Measurements from ENCODE around the gene SEMA4A. TPM values are rescaled to one million over a fixed set of nuclear protein-coding genes. Genes with fewer than 3 reads are reported as not detected.

SEMA4A gene
- total and polyA plus RNA-seq, 2 of the 8 experiments (the other 6 are each of a cell fraction or from before 2014, with no cell fraction given), result 7.3 to 10.6 TPM

DNA sequence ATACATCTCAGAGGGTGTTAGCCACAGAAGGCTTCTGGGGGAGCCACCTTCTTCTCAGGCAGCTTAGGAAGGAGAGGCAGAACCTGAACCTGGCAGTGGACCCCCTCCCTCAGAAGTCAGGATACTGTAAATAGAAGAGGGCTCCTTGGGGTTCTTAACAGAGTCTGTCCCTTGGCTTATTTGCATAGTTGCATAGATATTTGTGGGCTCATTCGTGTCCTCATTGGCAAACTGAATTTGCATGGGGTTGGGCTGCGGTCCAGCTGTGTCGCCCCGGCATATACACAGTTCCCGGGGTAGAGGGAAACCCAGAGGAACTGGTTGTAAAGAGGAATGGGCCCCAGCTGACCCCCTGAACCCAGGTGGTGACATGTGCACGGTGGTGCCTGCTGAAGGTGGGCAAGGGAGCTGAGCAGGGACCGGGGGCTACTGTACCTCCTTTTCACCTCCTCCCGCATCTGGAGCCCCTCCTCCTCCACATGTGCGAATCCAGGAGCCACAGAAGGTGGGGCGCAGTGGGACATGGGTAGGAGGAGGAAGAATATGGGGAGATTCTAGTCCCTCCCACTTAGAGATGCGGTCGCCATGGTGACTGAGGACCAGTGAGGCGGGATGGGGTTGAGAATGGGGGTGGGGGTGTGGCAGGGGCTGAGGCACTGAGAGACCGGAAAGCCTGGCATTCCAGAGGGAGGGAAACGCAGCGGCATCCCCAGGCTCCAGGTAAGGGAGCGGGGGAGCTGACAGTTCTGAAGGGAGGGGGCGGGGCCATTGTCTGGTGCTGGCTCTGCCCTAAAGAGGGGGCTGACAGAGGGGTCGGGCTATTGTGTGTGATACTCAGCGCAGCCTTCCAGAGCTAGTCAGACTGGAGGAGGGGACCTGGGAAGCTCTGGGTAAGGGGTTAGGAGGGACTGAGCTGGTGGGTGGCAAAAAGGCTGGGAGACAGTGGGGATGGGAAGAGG, 3.7 kb upstream of the SEMA4A start (continued):
- TF ChIP-seq CTBP2 (IDR thresholded peaks at IDR 0.05; ENCODE audit: borderline replicate concordance, insufficient read depth, insufficient read length, low read length) (peak; percentile 90), YY1 (IDR thresholded peaks at IDR 0.05; ENCODE audit: low read depth, low read length) (peak; percentile 66; the same call in 1 of the 2 replicates), POLR2A (IDR thresholded peaks at IDR 0.05; ENCODE audit: control extremely low read depth in 1 of 2, low read depth in 2 of 2, low read length in 2 of 2) (no peak), CREB1 (IDR thresholded peaks at IDR 0.05) (peak; percentile 39; the same call in 1 of the 2 replicates), KDM1A (IDR thresholded peaks at IDR 0.05; ENCODE audit: borderline replicate concordance, low read length) (peak; percentile 67; the same call in 1 of the 2 replicates), RAD21 (IDR thresholded peaks at IDR 0.05 in 1 of 2, conservative IDR thresholded peaks at IDR 0.05 in 1 of 2; ENCODE audit: low read depth in 2 of 2, low read length in 2 of 2) (no peak)
- TF ChIP-seq, protein P1, sequence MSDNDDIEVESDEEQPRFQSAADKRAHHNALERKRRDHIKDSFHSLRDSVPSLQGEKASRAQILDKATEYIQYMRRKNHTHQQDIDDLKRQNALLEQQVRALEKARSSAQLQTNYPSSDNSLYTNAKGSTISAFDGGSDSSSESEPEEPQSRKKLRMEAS (IDR thresholded peaks at IDR 0.05), result 0 out of 2 replicates have a peak, but pooled peaks have one; percentile 42
- TF ChIP-seq, protein P2, sequence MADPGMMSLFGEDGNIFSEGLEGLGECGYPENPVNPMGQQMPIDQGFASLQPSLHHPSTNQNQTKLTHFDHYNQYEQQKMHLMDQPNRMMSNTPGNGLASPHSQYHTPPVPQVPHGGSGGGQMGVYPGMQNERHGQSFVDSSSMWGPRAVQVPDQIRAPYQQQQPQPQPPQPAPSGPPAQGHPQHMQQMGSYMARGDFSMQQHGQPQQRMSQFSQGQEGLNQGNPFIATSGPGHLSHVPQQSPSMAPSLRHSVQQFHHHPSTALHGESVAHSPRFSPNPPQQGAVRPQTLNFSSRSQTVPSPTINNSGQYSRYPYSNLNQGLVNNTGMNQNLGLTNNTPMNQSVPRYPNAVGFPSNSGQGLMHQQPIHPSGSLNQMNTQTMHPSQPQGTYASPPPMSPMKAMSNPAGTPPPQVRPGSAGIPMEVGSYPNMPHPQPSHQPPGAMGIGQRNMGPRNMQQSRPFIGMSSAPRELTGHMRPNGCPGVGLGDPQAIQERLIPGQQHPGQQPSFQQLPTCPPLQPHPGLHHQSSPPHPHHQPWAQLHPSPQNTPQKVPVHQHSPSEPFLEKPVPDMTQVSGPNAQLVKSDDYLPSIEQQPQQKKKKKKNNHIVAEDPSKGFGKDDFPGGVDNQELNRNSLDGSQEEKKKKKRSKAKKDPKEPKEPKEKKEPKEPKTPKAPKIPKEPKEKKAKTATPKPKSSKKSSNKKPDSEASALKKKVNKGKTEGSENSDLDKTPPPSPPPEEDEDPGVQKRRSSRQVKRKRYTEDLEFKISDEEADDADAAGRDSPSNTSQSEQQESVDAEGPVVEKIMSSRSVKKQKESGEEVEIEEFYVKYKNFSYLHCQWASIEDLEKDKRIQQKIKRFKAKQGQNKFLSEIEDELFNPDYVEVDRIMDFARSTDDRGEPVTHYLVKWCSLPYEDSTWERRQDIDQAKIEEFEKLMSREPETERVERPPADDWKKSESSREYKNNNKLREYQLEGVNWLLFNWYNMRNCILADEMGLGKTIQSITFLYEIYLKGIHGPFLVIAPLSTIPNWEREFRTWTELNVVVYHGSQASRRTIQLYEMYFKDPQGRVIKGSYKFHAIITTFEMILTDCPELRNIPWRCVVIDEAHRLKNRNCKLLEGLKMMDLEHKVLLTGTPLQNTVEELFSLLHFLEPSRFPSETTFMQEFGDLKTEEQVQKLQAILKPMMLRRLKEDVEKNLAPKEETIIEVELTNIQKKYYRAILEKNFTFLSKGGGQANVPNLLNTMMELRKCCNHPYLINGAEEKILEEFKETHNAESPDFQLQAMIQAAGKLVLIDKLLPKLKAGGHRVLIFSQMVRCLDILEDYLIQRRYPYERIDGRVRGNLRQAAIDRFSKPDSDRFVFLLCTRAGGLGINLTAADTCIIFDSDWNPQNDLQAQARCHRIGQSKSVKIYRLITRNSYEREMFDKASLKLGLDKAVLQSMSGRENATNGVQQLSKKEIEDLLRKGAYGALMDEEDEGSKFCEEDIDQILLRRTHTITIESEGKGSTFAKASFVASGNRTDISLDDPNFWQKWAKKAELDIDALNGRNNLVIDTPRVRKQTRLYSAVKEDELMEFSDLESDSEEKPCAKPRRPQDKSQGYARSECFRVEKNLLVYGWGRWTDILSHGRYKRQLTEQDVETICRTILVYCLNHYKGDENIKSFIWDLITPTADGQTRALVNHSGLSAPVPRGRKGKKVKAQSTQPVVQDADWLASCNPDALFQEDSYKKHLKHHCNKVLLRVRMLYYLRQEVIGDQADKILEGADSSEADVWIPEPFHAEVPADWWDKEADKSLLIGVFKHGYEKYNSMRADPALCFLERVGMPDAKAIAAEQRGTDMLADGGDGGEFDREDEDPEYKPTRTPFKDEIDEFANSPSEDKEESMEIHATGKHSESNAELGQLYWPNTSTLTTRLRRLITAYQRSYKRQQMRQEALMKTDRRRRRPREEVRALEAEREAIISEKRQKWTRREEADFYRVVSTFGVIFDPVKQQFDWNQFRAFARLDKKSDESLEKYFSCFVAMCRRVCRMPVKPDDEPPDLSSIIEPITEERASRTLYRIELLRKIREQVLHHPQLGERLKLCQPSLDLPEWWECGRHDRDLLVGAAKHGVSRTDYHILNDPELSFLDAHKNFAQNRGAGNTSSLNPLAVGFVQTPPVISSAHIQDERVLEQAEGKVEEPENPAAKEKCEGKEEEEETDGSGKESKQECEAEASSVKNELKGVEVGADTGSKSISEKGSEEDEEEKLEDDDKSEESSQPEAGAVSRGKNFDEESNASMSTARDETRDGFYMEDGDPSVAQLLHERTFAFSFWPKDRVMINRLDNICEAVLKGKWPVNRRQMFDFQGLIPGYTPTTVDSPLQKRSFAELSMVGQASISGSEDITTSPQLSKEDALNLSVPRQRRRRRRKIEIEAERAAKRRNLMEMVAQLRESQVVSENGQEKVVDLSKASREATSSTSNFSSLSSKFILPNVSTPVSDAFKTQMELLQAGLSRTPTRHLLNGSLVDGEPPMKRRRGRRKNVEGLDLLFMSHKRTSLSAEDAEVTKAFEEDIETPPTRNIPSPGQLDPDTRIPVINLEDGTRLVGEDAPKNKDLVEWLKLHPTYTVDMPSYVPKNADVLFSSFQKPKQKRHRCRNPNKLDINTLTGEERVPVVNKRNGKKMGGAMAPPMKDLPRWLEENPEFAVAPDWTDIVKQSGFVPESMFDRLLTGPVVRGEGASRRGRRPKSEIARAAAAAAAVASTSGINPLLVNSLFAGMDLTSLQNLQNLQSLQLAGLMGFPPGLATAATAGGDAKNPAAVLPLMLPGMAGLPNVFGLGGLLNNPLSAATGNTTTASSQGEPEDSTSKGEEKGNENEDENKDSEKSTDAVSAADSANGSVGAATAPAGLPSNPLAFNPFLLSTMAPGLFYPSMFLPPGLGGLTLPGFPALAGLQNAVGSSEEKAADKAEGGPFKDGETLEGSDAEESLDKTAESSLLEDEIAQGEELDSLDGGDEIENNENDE (IDR thresholded peaks at IDR 0.05; ENCODE audit: insufficient replicate concordance, low read length), result no peak
